T-cell (primary cell): ENCODE data around the gene CDH13. TPM values are rescaled to one million over a fixed set of nuclear protein-coding genes. Genes with fewer than 3 reads are reported as not detected.

Source experiments
- ATAC-seq, 4 experiments: fragments of 200-7000 bp in 3 of 4; fragments of 150-1000 bp in 1 of 4; cut with Tn5 transposase; replicated peaks in 1 of 4; 1 replicate in 3 of 4; 2 replicates in 1 of 4; pipeline ENCODE4 v1.10.0; 2021; ENCODE audit warnings: moderate library complexity in 3 of 4, mild to moderate bottlenecking in 2 of 4, moderate number of reproducible peaks in 1 of 4
- CTCF ChIA-PET, 2 donors: fragments of 300-600 bp; sonication (Branson Sonifier 250); formaldehyde crosslinking; loops; one replicate each; lab custom pipeline; 2022; ENCODE audit warnings: antibody characterized with exemption in 2 of 2; lab: Charles Lee
- POLR2A ChIA-PET, 2 donors: fragments of 300-600 bp; sonication (Branson Sonifier 250); formaldehyde crosslinking; loops; one replicate each; lab custom pipeline; 2022; ENCODE audit warnings: antibody characterized with exemption in 2 of 2; lab: Charles Lee
- DNase-seq, 35 experiments: peaks; one replicate each; pipeline versions ENCODE4 v3.0.0 to v3.0.0-alpha.2; 2013 to 2023
- H3K27ac ChIP-seq: one replicate; pipeline ENCODE4 v1.5.1; 2013; ENCODE audit warnings: low read length
- H3K27me3 ChIP-seq, 2 experiments: replicated peaks in 1 of 2; 1 replicate in 1 of 2; 2 replicates in 1 of 2; pipeline versions ENCODE4 v1.6.1 to v1.7.0; 2013; ENCODE audit warnings: low read length in 1 of 2, mixed read lengths in 1 of 2; ENCODE audit not compliant: control insufficient read depth in 2 of 2, insufficient read depth in 2 of 2; ENCODE audit errors: extremely low read depth in 1 of 2
- H3K36me3 ChIP-seq, 2 donors: 1 replicate in 1 of 2; 2 replicates in 1 of 2; pipeline versions ENCODE4 v1.6.1 to v1.7.0; 2013; ENCODE audit warnings: low read length in 1 of 2; ENCODE audit not compliant: control insufficient read depth in 2 of 2, insufficient read depth in 1 of 2; ENCODE audit errors: extremely low read depth in 1 of 2
- H3K4me1 ChIP-seq, 2 experiments: 1 replicate in 1 of 2; 2 replicates in 1 of 2; pipeline versions ENCODE4 v1.6.1 to v1.7.0; 2013; ENCODE audit warnings: low read length in 2 of 2, mixed read lengths in 1 of 2; ENCODE audit not compliant: insufficient read depth in 2 of 2, control insufficient read depth in 1 of 2; ENCODE audit errors: extremely low read depth in 1 of 2
- H3K4me3 ChIP-seq, 2 donors: 1 replicate in 1 of 2; 2 replicates in 1 of 2; pipeline versions ENCODE4 v1.5.1 to v1.7.0; 2013; ENCODE audit warnings: mild to moderate bottlenecking in 2 of 2, low read length in 1 of 2, moderate library complexity in 1 of 2; ENCODE audit not compliant: control insufficient read depth in 1 of 2; ENCODE audit errors: extremely low read depth in 1 of 2
- H3K9me3 ChIP-seq: 2 replicates; pipeline ENCODE4 v1.7.0; 2013
- H3K27ac Mint-ChIP-seq, 2 donors: one replicate each; pipeline ENCODE4 v1.8.0; 2020 to 2021; ENCODE audit warnings: mild to moderate bottlenecking in 2 of 2, mixed read lengths in 2 of 2
- H3K27me3 Mint-ChIP-seq, 2 donors: one replicate each; pipeline ENCODE4 v1.8.0; 2021 to 2022; ENCODE audit warnings: mixed read lengths in 2 of 2
- H3K36me3 Mint-ChIP-seq: one replicate; pipeline ENCODE4 v1.8.0; 2021; ENCODE audit warnings: mixed read lengths
- H3K4me1 Mint-ChIP-seq, 3 donors: one replicate each; pipeline ENCODE4 v1.8.0; 2020 to 2022; ENCODE audit warnings: mixed read lengths in 3 of 3, mild to moderate bottlenecking in 1 of 3
- H3K4me3 Mint-ChIP-seq, 3 donors: one replicate each; pipeline ENCODE4 v1.8.0; 2020 to 2022; ENCODE audit warnings: mild to moderate bottlenecking in 3 of 3, mixed read lengths in 3 of 3, moderate library complexity in 3 of 3
- H3K9me3 Mint-ChIP-seq, 3 donors: one replicate each; pipeline ENCODE4 v1.8.0; 2020 to 2022; ENCODE audit warnings: mixed read lengths in 3 of 3
- WGBS: methylation state at CpG from one replicate; pipeline ENCODE4 v1.1.5; 2013; ENCODE audit warnings: missing lambda C conversion rate; ENCODE audit not compliant: insufficient coverage; 5-methylcytosine and 5-hydroxymethylcytosine counted together
- total RNA-seq, 35 experiments: library from RNA in 6 of 35; stranded (reverse) in 6 of 35; fragments of 120-200 nt in 1 of 35; gene quantifications; one replicate each; pipeline versions ENCODE4 v1.2.1 to v1.2.4 and lab custom pipeline; 2013 to 2026

The CDH13 gene
- total RNA-seq, 5 donors from 2014 or later (not counting 1 experiment from before 2014, with no cell fraction given), result not detected

DNA sequence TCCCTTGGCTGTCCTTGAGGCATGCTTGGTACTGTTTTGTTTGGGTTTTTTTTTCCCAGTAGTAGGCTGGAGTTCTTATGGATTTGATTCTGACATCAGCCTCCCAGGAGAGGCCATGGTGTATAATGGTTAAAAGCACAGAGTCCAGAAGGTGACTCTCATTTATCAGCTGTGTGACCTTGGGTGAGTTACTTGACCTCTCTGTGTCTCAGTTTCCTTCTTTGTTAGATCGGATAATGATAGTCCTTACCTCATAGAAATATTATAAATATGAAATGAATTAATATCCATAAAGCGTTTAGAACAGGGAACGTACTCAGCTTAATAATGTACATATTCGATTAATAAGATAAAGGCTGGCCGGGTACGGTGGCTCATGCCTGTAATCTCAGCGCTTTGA, 810.3 kb downstream of the CDH13 start:
- Mint-ChIP-seq H3K27ac (no peak overlapping the region), H3K36me3 (no peaks in the 10 kb centered on the region), H3K4me1 (no peaks in the 10 kb centered on the region), H3K27me3 (peaks cover 2 to 4% of the 10 kb centered on the region in 2 donors), H3K9me3 (peaks cover 0 to 5% (median 0%) of the 10 kb centered on the region in 3 donors), H3K4me3 (no peak overlapping the region)
- ChIA-PET POLR2A (no interaction called here), CTCF (no interaction called here)
- H3K4me1 ChIP-seq, result no peaks in the 10 kb centered on the region
- no peak overlapping the region for H3K27ac ChIP-seq
- ATAC-seq, result no peak
- whole genome bisulfite sequencing, result no CpG with 5 or more reads among the region's 7 CpGs
- H3K36me3 ChIP-seq, result no peaks in the 10 kb centered on the region
- H3K27me3 ChIP-seq, result no peaks in the 10 kb centered on the region
- H3K4me3 ChIP-seq, result no peak overlapping the region
- no peaks in the 10 kb centered on the region for H3K9me3 ChIP-seq
- DNase-seq, result no peak

DNA sequence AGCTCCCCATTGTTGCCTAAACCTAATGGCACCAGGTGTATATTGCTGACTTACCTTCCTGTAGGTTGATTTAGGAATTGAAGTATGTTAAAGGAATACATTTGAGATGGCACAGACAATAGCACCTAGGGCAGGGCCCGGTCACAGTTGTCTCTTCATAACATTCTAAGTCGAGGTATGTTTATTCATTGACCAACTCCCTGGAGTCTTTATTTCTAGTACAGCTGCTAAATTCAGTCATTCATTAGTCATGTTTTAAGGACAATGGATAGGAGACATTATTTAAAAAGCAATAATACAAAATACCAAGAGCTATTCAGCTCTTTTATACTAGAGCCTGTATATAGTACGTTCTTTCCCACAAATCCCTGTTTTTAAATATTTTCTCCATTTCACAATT, 811.6 kb downstream of the CDH13 start:
- Histone ChIP-seq H3K9me3 (no peaks in the 10 kb centered on the region), H3K4me3 (no peak overlapping the region), H3K27ac (no peak overlapping the region), H3K27me3 (no peaks in the 10 kb centered on the region), H3K36me3 (no peaks in the 10 kb centered on the region), H3K4me1 (no peaks in the 10 kb centered on the region)
- no peak for DNase-seq
- no peak for ATAC-seq
- H3K4me3 Mint-ChIP-seq, result no peak overlapping the region
- H3K27me3 Mint-ChIP-seq, result peaks cover 2 to 4% of the 10 kb centered on the region in 2 donors
- H3K27ac Mint-ChIP-seq, result no peak overlapping the region
- POLR2A ChIA-PET, result no interaction called here
- H3K9me3 Mint-ChIP-seq, result peaks cover 0 to 5% (median 0%) of the 10 kb centered on the region in 3 donors
- no peaks in the 10 kb centered on the region for H3K36me3 Mint-ChIP-seq
- CTCF ChIA-PET, result no interaction called here
- no CpG with 5 or more reads among the region's 3 CpGs for WGBS
- no peaks in the 10 kb centered on the region for H3K4me1 Mint-ChIP-seq

DNA sequence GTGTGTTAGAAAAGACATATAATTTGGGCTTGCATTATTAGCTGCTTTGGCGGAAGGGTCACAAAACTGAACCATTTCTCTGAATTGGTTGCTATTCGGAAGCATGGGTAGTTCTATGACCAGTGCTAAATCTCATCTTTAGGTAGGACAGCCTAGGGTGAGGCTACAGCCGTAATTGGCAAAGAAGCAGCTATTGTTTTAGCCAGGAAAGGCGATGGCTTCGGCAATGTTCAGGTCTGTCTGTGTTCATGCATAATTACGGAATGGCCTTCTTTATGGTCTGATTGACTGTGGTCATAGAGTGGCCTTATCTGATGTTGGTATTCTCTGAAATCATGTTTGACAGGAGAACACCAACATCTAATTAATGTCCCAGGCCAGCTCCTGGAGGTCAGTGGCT, 812.6 kb downstream of the CDH13 start:
- H3K27ac ChIP-seq, result no peak overlapping the region
- POLR2A ChIA-PET, result no interaction called here
- H3K4me3 ChIP-seq, result no peak overlapping the region
- DNase-seq, result no peak
- no peak for ATAC-seq
- Mint-ChIP-seq H3K9me3 (peaks cover 0 to 5% (median 0%) of the 10 kb centered on the region in 3 donors), H3K27ac (no peak overlapping the region), H3K36me3 (no peaks in the 10 kb centered on the region), H3K4me1 (no peaks in the 10 kb centered on the region), H3K4me3 (no peak overlapping the region), H3K27me3 (peaks cover 2 to 4% of the 10 kb centered on the region in 2 donors)
- WGBS, result 93% methylated on average over 6 of the region's 6 CpGs
- H3K36me3 ChIP-seq, result no peaks in the 10 kb centered on the region
- no peaks in the 10 kb centered on the region for H3K4me1 ChIP-seq
- CTCF ChIA-PET, result no interaction called here
- H3K9me3 ChIP-seq, result no peaks in the 10 kb centered on the region
- no peaks in the 10 kb centered on the region for H3K27me3 ChIP-seq

DNA sequence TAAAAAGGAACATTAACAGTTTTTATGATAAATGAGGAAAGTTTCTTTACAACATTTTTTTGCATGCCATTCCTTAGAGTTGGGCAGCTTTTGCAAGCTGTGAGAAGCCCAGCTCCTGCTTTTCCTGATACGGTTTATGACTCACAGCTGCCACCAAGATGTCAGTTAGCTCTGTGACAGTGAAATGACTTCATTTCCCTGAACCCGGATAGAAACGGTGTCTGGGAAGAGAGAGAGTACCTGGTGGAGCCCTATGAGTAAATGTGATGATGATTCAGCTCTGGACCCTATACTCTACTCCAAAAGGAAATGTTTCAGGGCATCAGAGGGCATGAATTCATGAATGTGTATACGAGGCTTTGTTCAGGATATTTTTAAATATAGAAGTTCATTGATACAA, 814.7 kb downstream of the CDH13 start:
- no peaks in the 10 kb centered on the region for H3K9me3 Mint-ChIP-seq
- ChIA-PET CTCF (no interaction called here), POLR2A (no interaction called here)
- no peak overlapping the region for H3K27ac ChIP-seq
- peaks cover 0 to 4% of the 10 kb centered on the region in 2 donors for H3K27me3 Mint-ChIP-seq
- WGBS, result 20% methylated on average over 1 of the region's 4 CpGs
- H3K36me3 ChIP-seq, result no peaks in the 10 kb centered on the region
- no peaks in the 10 kb centered on the region for H3K4me1 Mint-ChIP-seq
- ATAC-seq, result no peak
- H3K4me3 ChIP-seq, result no peak overlapping the region
- no peaks in the 10 kb centered on the region for H3K9me3 ChIP-seq
- DNase-seq, result no peak
- H3K4me1 ChIP-seq, result no peaks in the 10 kb centered on the region
- H3K36me3 Mint-ChIP-seq, result no peaks in the 10 kb centered on the region
- no peak overlapping the region for H3K27ac Mint-ChIP-seq
- H3K4me3 Mint-ChIP-seq, result no peak overlapping the region
- H3K27me3 ChIP-seq, result no peaks in the 10 kb centered on the region

DNA sequence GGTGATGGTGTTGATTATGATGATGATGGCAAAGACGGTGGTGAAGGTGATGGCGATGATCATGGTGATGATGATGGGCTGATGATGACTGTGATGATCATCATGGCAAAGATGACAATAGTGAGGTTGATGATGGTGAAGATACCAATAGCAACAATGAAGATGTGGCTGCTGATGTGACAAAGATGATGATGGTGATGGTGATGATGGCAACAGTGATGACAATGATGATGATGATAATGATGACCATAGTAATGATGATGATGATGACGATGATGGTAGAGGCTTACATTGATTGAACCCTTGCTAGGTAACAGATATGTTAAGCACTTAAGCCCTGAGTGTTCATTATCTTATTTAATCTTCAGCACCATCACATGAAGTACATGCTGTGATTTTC, 817.2 kb downstream of the CDH13 start:
- Mint-ChIP-seq H3K9me3 (no peaks in the 10 kb centered on the region), H3K4me1 (no peaks in the 10 kb centered on the region), H3K27me3 (no peaks in the 10 kb centered on the region), H3K27ac (no peak overlapping the region), H3K4me3 (no peak overlapping the region), H3K36me3 (no peaks in the 10 kb centered on the region)
- H3K4me3 ChIP-seq, result no peak overlapping the region
- ChIA-PET POLR2A (no interaction called here), CTCF (interaction anchor here in 1 of 2 donors (0.7 kb wide), 1 partner anchor 18 kb away, joined by 6 read pairs; no protein-coding TSS in a partner anchor)
- ATAC-seq (no peak), DNase-seq (no peak)
- H3K9me3 ChIP-seq, result no peaks in the 10 kb centered on the region
- H3K27me3 ChIP-seq, result peaks cover 0 to 2% of the 10 kb centered on the region in 2 experiments
- H3K4me1 ChIP-seq, result no peaks in the 10 kb centered on the region
- no peak overlapping the region for H3K27ac ChIP-seq
- H3K36me3 ChIP-seq, result no peaks in the 10 kb centered on the region
- 42% methylated on average over 2 of the region's 3 CpGs for WGBS

DNA sequence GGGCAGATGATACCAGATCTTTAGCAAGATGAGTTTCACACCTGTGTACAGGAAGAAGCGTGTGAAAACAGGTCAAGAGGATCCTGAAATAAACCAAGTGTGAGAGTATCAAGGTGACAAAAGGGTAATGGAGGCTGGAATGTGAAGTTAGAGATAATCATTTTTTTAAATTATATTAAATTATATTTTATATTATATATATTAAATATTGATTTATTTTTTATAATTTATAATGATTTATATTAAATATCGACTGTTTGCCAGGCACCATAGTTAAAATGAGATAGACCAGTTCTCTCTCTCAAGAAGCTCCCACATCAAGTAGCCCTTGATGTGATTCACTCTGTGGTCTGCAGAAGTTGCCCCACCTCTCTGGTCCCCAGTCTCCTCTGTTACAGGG, 820.8 kb downstream of the CDH13 start:
- ChIA-PET CTCF (no interaction called here), POLR2A (interaction anchor here in 1 of 2 donors (0.6 kb wide), 1 partner anchor 1199 kb away, joined by 3 read pairs; no protein-coding TSS in a partner anchor)
- no CpG with 5 or more reads among the region's 2 CpGs for WGBS
- Histone ChIP-seq H3K4me1 (no peaks in the 10 kb centered on the region), H3K27me3 (peaks cover 0 to 2% of the 10 kb centered on the region in 2 experiments), H3K27ac (no peak overlapping the region), H3K4me3 (no peak overlapping the region), H3K9me3 (no peaks in the 10 kb centered on the region), H3K36me3 (no peaks in the 10 kb centered on the region)
- Mint-ChIP-seq H3K27ac (no peak overlapping the region), H3K4me1 (no peaks in the 10 kb centered on the region), H3K9me3 (no peaks in the 10 kb centered on the region), H3K36me3 (no peaks in the 10 kb centered on the region), H3K4me3 (no peak overlapping the region), H3K27me3 (no peaks in the 10 kb centered on the region)
- no peak for ATAC-seq
- no peak for DNase-seq

DNA sequence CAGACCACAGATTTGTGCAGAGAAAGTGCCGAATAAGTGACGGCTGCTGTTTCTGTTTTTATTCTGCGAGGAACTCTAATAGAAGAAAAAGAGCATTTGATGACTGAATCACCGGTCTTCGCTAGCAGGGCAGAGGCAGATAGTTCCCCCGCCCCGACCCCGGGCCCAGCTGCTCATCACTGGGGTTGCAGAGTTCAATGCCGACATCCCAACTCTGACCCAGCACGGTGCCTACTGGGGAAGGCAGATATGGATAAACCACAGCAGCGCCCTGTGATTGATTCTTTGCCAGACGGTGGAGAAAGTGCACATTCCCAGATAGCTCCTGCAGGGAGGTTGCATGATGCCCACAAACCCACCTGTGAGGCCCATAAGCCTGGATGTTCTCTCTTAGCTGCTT, 823.1 kb downstream of the CDH13 start:
- Histone ChIP-seq H3K36me3 (no peaks in the 10 kb centered on the region), H3K9me3 (no peaks in the 10 kb centered on the region), H3K27ac (no peak overlapping the region), H3K4me1 (no peaks in the 10 kb centered on the region), H3K4me3 (no peak overlapping the region), H3K27me3 (peaks cover 0 to 2% of the 10 kb centered on the region in 2 experiments)
- Mint-ChIP-seq H3K27me3 (no peaks in the 10 kb centered on the region), H3K4me1 (no peaks in the 10 kb centered on the region), H3K36me3 (no peaks in the 10 kb centered on the region), H3K4me3 (no peak overlapping the region), H3K9me3 (no peaks in the 10 kb centered on the region), H3K27ac (no peak overlapping the region)
- 85% methylated on average over 12 of the region's 12 CpGs for WGBS
- DNase-seq (no peak), ATAC-seq (no peak)
- ChIA-PET CTCF (no interaction called here), POLR2A (no interaction called here)
